COR-L47 (cell line): Measurements from ENCODE around the gene OR4C6.

Source experiments
- DNase-seq: peaks from one replicate; lab custom pipeline; 2025; lab: John Stamatoyannopoulos, UW

OR4C6 gene

DNA sequence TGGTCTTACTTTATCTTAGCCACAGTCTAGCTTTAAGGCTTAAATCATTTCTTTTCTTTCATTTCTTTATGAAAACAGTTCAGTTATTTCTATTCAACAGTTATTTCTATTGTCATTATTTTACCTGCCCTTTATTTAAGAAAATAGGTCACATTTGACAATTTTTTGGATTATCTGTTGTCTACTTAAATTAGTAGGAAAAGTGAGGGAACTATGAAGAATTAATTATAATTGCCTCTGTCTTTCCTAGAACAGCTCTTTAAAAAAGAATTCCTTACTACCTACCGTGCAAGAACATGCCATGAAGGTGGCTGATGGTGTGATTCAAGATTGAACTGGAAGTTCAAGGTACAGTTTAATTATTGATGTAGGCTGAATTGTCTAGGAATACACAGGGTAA lies at the start of gene OR4C6:
TSS of gene OR4C6 (plus strand) at position 301 of the 400 bp plus-strand sequence. CDS start 2,966 bp downstream, outside the sequence.
- no peak for DNase-seq

DNA sequence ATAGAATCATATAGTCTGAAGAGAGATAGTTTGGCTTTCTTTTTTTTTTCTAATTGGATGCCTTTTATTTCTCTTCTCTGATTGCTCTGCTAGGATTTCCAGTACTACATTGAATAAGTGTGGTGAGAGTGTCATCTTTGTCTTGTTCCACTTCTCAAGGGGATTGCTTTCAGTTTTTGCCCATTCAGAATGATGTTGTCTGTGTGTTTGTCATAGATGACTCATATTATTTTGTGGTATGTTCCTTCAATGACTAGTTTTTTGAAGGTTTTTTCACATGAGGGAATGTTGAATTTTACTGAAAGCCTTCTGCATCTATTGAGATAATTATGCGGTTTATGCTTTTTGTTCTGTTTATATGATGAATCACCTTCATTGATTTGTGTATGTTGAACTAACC lies 37.5 kb upstream of the OR4C6 start:
- no peak for DNase-seq

DNA sequence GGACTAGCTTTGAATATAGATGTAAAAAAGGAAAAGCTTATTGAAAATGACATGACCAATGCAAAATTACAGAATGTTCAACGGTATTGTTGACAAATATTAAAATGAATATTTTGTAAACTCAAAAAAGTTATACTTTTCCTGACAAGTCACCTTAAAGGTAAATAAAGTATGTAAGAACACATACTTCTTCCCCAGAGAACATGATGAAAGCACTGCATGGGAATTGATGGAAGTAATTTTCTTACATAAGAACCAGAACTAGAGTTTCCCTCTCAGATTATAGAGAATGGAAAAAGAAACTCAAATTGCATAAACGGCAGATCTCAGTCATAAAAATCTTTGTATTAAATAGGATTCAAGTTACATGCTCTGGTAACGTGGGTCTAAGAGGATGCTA lies 27.2 kb upstream of the OR4C6 start, which contains the start of gene OR4P4:
TSS of gene OR4P4 (plus strand) at position 301 of the 400 bp plus-strand sequence.
- no peak for DNase-seq

- DNase-seq = no peak
Measured at GRCh38 chr11:55648027-55648426, 14.0 kb upstream of the OR4C6 start, which contains the start of gene OR4S2. Gene OR4S2 (plus strand): TSS chr11:55648327. CDS start chr11:55650904, 2,577 bp downstream.

DNA sequence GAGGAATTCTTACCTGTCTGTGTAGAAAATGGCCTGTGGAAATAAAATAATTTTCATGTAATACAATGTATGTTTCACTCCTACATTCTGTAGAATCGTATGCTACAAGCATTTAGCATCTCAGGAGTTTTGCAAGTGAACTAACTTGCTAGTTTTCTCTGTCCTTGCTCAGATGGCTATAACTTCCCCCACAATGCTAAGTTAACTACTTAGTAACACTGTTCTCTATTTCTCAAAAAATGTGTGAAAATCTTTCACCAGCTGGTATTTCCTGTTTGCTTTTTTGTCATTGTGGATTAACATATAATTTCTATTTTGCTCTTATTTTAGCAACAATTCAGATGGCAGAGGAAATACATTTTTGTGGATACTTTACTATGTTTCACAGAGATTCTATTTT lies 9.4 kb upstream of the OR4C6 start:
- no peak for DNase-seq

DNA sequence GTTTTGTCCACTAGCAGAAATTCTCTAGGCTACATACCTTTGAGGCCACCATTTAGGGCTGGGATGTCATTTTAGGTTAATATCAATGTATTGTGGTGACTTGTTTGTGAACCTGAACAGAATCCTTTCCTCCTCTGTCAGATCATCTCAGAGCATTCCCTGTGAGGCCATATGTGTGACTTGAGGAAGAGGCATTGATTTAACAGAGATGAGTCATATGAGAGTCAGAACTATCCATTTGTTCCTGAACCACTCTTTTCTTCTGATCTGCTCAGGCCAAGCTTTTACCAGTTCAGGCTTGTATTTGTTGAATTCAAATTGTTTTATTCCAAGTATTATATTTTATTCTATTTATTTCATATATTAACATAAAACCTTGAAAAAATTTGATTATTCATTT lies 6.9 kb upstream of the OR4C6 start:
- DNase-seq = no peak

DNA sequence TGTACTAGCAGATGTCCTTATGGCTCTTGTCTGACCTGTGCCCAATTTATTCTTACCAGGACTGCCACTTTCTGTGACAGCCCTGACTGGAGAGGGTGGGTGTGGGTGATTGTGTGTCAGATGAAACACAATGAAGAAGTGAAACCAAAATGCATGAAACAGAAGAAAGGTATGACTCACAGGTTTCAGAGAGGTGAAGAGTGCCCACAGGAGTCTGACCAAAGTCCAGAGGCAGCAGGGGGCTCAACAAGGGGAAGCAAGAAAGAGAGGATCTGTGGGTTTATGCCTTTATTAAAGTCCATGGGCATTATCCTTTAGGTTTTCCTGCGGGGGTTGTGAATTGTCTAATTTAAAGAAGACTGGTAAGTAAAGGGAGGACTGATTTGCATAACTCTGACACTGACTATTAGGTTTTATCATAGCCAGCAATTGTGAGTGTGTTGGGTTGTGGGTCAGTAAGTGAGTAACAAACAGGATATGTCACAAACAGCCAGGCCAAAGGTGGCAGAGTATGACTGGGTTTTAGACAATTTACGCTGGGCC lies 3.9 kb upstream of the OR4C6 start:
- DNase-seq = no peak

- DNase-seq = no peak
Measured at GRCh38 chr11:55658608-55659007, 3.4 kb upstream of the OR4C6 start.

GRCh38 chr11:55669376-55669775 lies 7.4 kb downstream of the OR4C6 start:
- no peak for DNase-seq

DNA sequence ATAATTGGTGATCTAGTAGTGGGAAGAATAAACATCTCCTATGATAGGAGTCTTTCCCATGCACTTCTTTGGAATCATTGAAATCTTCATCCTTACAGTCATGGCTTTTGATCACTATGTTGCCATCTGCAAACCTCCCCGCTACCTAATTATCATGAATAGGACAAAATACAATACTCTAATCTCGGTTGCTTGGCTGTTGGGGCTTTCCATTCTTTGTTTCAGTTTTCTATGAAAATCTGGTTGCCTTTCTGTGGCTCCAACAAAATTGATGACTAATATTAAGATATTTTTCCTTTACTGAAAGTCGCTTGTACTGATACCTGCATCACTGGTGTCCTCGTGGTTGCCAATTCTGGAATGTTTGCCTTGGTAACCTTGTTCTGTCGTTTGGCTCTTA lies 11.9 kb downstream of the OR4C6 start:
- DNase-seq = no peak

GRCh38 chr11:55697817-55698216 lies 35.8 kb downstream of the OR4C6 start:
- no peak for DNase-seq

GRCh38 chr11:55701429-55701828 lies 39.4 kb downstream of the OR4C6 start:
- DNase-seq = no peak

- DNase-seq = no peak
Measured at GRCh38 chr11:55707029-55707428, 45.0 kb downstream of the OR4C6 start.

- no peak for DNase-seq
Measured at GRCh38 chr11:55714982-55715888, 53.2 kb downstream of the OR4C6 start.
